ENCODE results near the gene TNFRSF8. TPM values are rescaled to one million over a fixed set of nuclear protein-coding genes. Genes with fewer than 3 reads are reported as not detected.
"Not testable (repeated sequence)": the region's sequence is repeated elsewhere in the genome, so short reads cannot be mapped to it uniquely, and the experiment has no call there.

Gene TNFRSF8
- polyA plus RNA-seq, 1 of the 3 experiments (the other 2 are of a cell fraction): 0.07 TPM

DNA sequence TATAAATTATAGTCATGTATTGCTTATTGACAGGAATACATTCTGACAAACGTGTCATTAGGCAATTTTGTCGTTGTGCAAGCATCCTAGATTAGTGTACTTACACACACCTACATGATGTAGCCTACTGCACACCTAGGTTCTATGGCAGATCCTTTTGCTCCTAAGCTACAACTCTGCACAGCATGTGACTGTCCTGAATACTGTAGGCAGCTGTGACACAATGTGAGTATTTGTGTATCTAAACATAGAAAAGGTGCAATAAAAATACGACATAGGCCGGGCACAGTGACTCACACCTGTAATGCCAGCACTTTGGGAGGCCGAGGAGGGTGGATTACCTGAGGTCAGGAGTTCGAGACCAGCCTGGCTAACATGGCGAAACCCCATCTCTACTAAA, 36.5 kb downstream of the TNFRSF8 start (continued):
- TF ChIP-seq, protein P1, sequence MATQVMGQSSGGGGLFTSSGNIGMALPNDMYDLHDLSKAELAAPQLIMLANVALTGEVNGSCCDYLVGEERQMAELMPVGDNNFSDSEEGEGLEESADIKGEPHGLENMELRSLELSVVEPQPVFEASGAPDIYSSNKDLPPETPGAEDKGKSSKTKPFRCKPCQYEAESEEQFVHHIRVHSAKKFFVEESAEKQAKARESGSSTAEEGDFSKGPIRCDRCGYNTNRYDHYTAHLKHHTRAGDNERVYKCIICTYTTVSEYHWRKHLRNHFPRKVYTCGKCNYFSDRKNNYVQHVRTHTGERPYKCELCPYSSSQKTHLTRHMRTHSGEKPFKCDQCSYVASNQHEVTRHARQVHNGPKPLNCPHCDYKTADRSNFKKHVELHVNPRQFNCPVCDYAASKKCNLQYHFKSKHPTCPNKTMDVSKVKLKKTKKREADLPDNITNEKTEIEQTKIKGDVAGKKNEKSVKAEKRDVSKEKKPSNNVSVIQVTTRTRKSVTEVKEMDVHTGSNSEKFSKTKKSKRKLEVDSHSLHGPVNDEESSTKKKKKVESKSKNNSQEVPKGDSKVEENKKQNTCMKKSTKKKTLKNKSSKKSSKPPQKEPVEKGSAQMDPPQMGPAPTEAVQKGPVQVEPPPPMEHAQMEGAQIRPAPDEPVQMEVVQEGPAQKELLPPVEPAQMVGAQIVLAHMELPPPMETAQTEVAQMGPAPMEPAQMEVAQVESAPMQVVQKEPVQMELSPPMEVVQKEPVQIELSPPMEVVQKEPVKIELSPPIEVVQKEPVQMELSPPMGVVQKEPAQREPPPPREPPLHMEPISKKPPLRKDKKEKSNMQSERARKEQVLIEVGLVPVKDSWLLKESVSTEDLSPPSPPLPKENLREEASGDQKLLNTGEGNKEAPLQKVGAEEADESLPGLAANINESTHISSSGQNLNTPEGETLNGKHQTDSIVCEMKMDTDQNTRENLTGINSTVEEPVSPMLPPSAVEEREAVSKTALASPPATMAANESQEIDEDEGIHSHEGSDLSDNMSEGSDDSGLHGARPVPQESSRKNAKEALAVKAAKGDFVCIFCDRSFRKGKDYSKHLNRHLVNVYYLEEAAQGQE (IDR thresholded peaks at IDR 0.05; ENCODE audit: low read depth, low read length): no peak
- TF ChIP-seq, protein P2, sequence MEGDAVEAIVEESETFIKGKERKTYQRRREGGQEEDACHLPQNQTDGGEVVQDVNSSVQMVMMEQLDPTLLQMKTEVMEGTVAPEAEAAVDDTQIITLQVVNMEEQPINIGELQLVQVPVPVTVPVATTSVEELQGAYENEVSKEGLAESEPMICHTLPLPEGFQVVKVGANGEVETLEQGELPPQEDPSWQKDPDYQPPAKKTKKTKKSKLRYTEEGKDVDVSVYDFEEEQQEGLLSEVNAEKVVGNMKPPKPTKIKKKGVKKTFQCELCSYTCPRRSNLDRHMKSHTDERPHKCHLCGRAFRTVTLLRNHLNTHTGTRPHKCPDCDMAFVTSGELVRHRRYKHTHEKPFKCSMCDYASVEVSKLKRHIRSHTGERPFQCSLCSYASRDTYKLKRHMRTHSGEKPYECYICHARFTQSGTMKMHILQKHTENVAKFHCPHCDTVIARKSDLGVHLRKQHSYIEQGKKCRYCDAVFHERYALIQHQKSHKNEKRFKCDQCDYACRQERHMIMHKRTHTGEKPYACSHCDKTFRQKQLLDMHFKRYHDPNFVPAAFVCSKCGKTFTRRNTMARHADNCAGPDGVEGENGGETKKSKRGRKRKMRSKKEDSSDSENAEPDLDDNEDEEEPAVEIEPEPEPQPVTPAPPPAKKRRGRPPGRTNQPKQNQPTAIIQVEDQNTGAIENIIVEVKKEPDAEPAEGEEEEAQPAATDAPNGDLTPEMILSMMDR (IDR thresholded peaks at IDR 0.05): no peak
- TF ChIP-seq FOXJ3 (CRISPR knock-in tag; IDR thresholded peaks at IDR 0.05) (no peak), YY1 (IDR thresholded peaks at IDR 0.05; ENCODE audit: low read depth) (no peak)
- TF ChIP-seq, protein P3, sequence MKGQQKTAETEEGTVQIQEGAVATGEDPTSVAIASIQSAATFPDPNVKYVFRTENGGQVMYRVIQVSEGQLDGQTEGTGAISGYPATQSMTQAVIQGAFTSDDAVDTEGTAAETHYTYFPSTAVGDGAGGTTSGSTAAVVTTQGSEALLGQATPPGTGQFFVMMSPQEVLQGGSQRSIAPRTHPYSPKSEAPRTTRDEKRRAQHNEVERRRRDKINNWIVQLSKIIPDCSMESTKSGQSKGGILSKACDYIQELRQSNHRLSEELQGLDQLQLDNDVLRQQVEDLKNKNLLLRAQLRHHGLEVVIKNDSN (IDR thresholded peaks at IDR 0.05; ENCODE audit: borderline replicate concordance, low read depth): no peak
- TF ChIP-seq, protein P4, sequence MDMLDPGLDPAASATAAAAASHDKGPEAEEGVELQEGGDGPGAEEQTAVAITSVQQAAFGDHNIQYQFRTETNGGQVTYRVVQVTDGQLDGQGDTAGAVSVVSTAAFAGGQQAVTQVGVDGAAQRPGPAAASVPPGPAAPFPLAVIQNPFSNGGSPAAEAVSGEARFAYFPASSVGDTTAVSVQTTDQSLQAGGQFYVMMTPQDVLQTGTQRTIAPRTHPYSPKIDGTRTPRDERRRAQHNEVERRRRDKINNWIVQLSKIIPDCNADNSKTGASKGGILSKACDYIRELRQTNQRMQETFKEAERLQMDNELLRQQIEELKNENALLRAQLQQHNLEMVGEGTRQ (IDR thresholded peaks at IDR 0.05; ENCODE audit: borderline replicate concordance, low read depth, low read length): no peak

DNA sequence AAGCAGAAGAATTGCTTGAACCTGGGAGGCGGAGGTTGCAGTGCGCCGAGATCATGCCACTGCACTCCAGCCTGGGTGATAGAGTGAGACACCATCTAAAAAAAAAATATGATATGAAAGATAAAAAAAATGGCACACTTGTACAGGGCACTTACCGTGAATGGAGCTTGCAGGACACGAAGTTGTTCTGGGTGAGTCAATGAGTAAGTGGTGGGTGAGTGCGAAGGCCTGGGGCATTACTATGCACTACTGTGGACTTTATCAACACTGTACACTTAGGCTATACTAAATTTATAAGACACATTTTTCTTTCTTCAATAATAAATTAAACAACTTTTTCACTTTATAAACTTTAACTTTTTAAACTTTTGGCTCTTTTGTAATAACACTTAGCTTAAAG, 37.0 kb downstream of the TNFRSF8 start:
- Histone ChIP-seq H2AFZ (ENCODE audit: low read depth) (no peak overlapping the region), H3K9ac (no peak overlapping the region), H3F3A (replicated peaks; ENCODE audit: insufficient read depth) (no peaks in the 10 kb centered on the region), H3K4me1 (ENCODE audit: control insufficient read depth in 1 of 2, insufficient read depth in 2 of 2, low read depth in 1 of 2, low read length in 1 of 2) (no peaks in the 10 kb centered on the region; a peak in 1 of 4 replicates), H3K36me3 (replicated peaks in 1 of 2; ENCODE audit: control insufficient read depth in 1 of 2, insufficient read depth in 2 of 2, low read length in 1 of 2) (no peaks in the 10 kb centered on the region), H3K9me2 (no peaks in the 10 kb centered on the region), H3K9me3 (no peaks in the 10 kb centered on the region), H3K79me2 (ENCODE audit: insufficient read depth) (no peaks in the 10 kb centered on the region), H3K4me2 (no peak overlapping the region), H3K27me3 (ENCODE audit: insufficient read depth) (peaks cover 7% of the 10 kb centered on the region; the same call in 1 of the 2 replicates), H3K4me3 (ENCODE audit: low read depth in 2 of 2, low read length in 1 of 2) (no peak overlapping the region), H3K27ac (ENCODE audit: low read depth in 2 of 2, low read length in 1 of 2) (no peak overlapping the region), H4K20me1 (ENCODE audit: insufficient read depth) (no peaks in the 10 kb centered on the region)
- TF ChIP-seq JUND (IDR thresholded peaks at IDR 0.05): no peak
- TF ChIP-seq SMC3 (IDR thresholded peaks at IDR 0.05; ENCODE audit: low read depth, low read length): no peak
- TF ChIP-seq, protein P4 (IDR thresholded peaks at IDR 0.05; ENCODE audit: borderline replicate concordance, low read depth, low read length): no peak
- TF ChIP-seq, protein P5, sequence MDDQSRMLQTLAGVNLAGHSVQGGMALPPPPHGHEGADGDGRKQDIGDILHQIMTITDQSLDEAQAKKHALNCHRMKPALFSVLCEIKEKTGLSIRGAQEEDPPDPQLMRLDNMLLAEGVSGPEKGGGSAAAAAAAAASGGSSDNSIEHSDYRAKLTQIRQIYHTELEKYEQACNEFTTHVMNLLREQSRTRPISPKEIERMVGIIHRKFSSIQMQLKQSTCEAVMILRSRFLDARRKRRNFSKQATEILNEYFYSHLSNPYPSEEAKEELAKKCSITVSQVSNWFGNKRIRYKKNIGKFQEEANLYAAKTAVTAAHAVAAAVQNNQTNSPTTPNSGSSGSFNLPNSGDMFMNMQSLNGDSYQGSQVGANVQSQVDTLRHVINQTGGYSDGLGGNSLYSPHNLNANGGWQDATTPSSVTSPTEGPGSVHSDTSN (IDR thresholded peaks at IDR 0.05): no peak
- no peak for TF ChIP-seq MXI1 (IDR thresholded peaks at IDR 0.05; ENCODE audit: low read depth, low read length)
- TF ChIP-seq FOSL2 (IDR thresholded peaks at IDR 0.05; ENCODE audit: borderline replicate concordance, low read depth): no peak
- TF ChIP-seq, protein P6, sequence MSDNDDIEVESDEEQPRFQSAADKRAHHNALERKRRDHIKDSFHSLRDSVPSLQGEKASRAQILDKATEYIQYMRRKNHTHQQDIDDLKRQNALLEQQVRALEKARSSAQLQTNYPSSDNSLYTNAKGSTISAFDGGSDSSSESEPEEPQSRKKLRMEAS (IDR thresholded peaks at IDR 0.05; ENCODE audit: low read depth): no peak
- no peak for TF ChIP-seq CHD2 (IDR thresholded peaks at IDR 0.05; ENCODE audit: low read length, partially characterized antibody)
- TF ChIP-seq, protein P7, sequence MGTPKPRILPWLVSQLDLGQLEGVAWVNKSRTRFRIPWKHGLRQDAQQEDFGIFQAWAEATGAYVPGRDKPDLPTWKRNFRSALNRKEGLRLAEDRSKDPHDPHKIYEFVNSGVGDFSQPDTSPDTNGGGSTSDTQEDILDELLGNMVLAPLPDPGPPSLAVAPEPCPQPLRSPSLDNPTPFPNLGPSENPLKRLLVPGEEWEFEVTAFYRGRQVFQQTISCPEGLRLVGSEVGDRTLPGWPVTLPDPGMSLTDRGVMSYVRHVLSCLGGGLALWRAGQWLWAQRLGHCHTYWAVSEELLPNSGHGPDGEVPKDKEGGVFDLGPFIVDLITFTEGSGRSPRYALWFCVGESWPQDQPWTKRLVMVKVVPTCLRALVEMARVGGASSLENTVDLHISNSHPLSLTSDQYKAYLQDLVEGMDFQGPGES (IDR thresholded peaks at IDR 0.05; ENCODE audit: low read depth, low read length): no peak
- POLR2A ChIA-PET: no interaction called here
- CTCF ChIA-PET: interaction anchor here (1.0 to 5.6 kb wide), 3 partner anchors 15 to 110 kb away, joined by 3 to 35 read pairs (median 5); no protein-coding TSS in a partner anchor
- WGBS (ENCODE audit: low lambda C conversion rate): 86% methylated on average over 6 of the region's 6 CpGs
- no peak for DNase-seq

DNA sequence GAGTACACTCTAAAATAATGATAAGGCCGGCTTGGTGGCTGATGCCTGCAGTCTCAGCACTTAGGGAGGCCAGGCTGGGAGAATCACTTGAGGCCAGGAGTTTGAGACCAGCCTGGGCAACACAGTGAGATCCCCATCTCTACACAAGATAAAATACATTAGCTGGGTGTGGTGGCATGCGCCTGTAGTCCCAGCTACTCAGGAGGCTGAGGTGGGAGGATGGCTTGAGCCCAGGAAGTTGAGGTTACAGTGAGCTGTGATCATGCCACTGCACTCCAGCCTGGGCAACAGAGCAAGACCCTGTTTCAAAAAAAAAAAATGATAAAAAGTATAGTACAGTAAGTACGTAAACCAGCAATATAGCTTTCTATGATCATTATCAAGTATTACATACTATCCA, 38.0 kb downstream of the TNFRSF8 start:
- H3K9me3 ChIP-seq; H3K4me2 ChIP-seq; H3K36me3 ChIP-seq (replicated peaks in 1 of 2; ENCODE audit: control insufficient read depth in 1 of 2, insufficient read depth in 2 of 2, low read length in 1 of 2); H3K79me2 ChIP-seq (ENCODE audit: insufficient read depth); POLR2A ChIA-PET; H3K9ac ChIP-seq; H3F3A ChIP-seq (replicated peaks; ENCODE audit: insufficient read depth); H4K20me1 ChIP-seq (ENCODE audit: insufficient read depth); H3K4me1 ChIP-seq (ENCODE audit: control insufficient read depth in 1 of 2, insufficient read depth in 2 of 2, low read depth in 1 of 2, low read length in 1 of 2); H3K27ac ChIP-seq (ENCODE audit: low read depth in 2 of 2, low read length in 1 of 2); H3K9me2 ChIP-seq; H3K27me3 ChIP-seq (ENCODE audit: insufficient read depth); H2AFZ ChIP-seq (ENCODE audit: low read depth); H3K4me3 ChIP-seq (ENCODE audit: low read depth in 2 of 2, low read length in 1 of 2); DNase-seq: not testable (repeated sequence)
- 64% methylated on average over 3 of the region's 3 CpGs for WGBS (ENCODE audit: low lambda C conversion rate)
- CTCF ChIA-PET: interaction anchor here (0.9 to 5.6 kb wide), 5 partner anchors 17 to 109 kb away, joined by 3 to 35 read pairs (median 5); no protein-coding TSS in a partner anchor
